HCT116 (cell line): ENCODE measurements around the gene C16orf95.

Experiments used
- POLR2A ChIP-seq: IDR thresholded peaks from 2 replicates; pipeline ENCODE4 v1.7.0; 2011; ENCODE audit warnings: borderline replicate concordance; ENCODE audit not compliant: insufficient read depth, insufficient read length; ENCODE audit errors: extremely low read depth
- RAD21 ChIP-seq: IDR thresholded peaks from 2 replicates; pipeline ENCODE4 v1.6.1; 2012; ENCODE audit warnings: low read depth, mild to moderate bottlenecking
- TF ChIP-seq, protein P1 (sequence below), 3 experiments: fragments of 200-600 bp in 1 of 3; sonication (generic) in 1 of 3; IDR thresholded peaks in 2 of 3; conservative IDR thresholded peaks in 1 of 3; 2 replicates each; pipeline ENCODE4 v1.5.1; 2012 to 2017; ENCODE audit warnings: low read depth in 2 of 3, low read length in 2 of 3, antibody characterized with exemption in 1 of 3, borderline replicate concordance in 1 of 3, control low read depth in 1 of 3, mild to moderate bottlenecking in 1 of 3, mixed read lengths in 1 of 3, mixed run types in 1 of 3, moderate library complexity in 1 of 3; ENCODE audit not compliant: insufficient read depth in 1 of 3

DNA sequence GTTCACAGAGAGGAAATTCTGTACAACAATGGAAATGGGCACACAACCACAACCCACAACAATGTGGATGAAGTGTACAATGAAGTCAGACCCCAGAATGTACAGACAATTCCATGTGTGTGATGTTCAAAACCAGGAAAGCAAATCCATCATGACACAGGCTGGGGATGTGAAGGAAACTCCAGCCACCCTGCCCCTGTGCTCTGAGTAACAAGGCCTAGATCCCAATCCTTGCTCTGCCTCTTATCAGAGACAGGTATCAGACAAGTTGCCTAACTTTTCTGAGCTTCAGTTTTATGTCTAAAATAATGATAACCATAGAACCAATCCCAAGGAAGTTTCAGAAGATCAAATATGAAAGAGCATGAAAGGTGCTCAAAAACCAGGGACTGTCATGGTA is 1.8 kb upstream of the C16orf95 start:
- TF ChIP-seq, protein P1, sequence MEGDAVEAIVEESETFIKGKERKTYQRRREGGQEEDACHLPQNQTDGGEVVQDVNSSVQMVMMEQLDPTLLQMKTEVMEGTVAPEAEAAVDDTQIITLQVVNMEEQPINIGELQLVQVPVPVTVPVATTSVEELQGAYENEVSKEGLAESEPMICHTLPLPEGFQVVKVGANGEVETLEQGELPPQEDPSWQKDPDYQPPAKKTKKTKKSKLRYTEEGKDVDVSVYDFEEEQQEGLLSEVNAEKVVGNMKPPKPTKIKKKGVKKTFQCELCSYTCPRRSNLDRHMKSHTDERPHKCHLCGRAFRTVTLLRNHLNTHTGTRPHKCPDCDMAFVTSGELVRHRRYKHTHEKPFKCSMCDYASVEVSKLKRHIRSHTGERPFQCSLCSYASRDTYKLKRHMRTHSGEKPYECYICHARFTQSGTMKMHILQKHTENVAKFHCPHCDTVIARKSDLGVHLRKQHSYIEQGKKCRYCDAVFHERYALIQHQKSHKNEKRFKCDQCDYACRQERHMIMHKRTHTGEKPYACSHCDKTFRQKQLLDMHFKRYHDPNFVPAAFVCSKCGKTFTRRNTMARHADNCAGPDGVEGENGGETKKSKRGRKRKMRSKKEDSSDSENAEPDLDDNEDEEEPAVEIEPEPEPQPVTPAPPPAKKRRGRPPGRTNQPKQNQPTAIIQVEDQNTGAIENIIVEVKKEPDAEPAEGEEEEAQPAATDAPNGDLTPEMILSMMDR (IDR thresholded peaks at IDR 0.05 in 2 of 3, conservative IDR thresholded peaks at IDR 0.05 in 1 of 3; ENCODE audit: borderline replicate concordance in 1 of 3, insufficient read depth in 1 of 3, low read depth in 2 of 3, low read length in 2 of 3) = no peak
- TF ChIP-seq POLR2A (no peak), RAD21 (no peak)
